HL-60 (cell line): ENCODE measurements around the gene LRRC4B.

Experiments
- CTCF ChIP-seq: IDR thresholded peaks from one replicate; pipeline ENCODE4 v1.5.1; 2011; ENCODE audit warnings: low read length, control low read depth, inconsistent platforms; ENCODE audit not compliant: insufficient read depth
- GABPA ChIP-seq: IDR thresholded peaks from 2 replicates; pipeline ENCODE4 v1.6.1; 2012; ENCODE audit warnings: low read depth
- POLR2AphosphoS5 ChIP-seq: IDR thresholded peaks from 2 replicates; pipeline ENCODE4 v1.6.1; 2012; ENCODE audit warnings: low read depth
- REST ChIP-seq: IDR thresholded peaks from 2 replicates; pipeline ENCODE4 v1.6.1; 2012; ENCODE audit warnings: low read depth; ENCODE audit not compliant: insufficient replicate concordance
- SPI1 ChIP-seq: IDR thresholded peaks from 2 replicates; pipeline ENCODE4 v1.6.1; 2012; ENCODE audit warnings: low read depth, mild to moderate bottlenecking, borderline replicate concordance

- TF ChIP-seq POLR2AphosphoS5 (no peak), REST (no peak), CTCF (no peak), GABPA (no peak), SPI1 (no peak)
Observed at GRCh38 chr19:50475101-50475568, 93.1 kb downstream of the LRRC4B start.
